Common myeloid progenitor, CD34-positive (primary cell): ENCODE data around the gene FRMD4A.

Source experiments
- CTCF ChIA-PET: fragments of 350-600 bp; sonication (Branson Sonifier 250); formaldehyde crosslinking; loops from one replicate; lab custom pipeline; 2021; ENCODE audit warnings: antibody characterized with exemption; lab: Charles Lee
- POLR2A ChIA-PET: fragments of 350-600 bp; sonication (Branson Sonifier 250); formaldehyde crosslinking; loops from one replicate; lab custom pipeline; 2021; ENCODE audit warnings: antibody characterized with exemption; lab: Charles Lee
- DNase-seq, 3 donors: peaks; one replicate each; pipeline versions ENCODE4 v3.0.0 to v3.0.0-alpha.2; 2013
- H3K27ac ChIP-seq, 2 experiments: 1 replicate in 1 of 2; 2 replicates in 1 of 2; pipeline ENCODE4 v1.7.0; 2013; ENCODE audit warnings: inconsistent platforms in 2 of 2, low read length in 2 of 2, mild to moderate bottlenecking in 2 of 2, low read depth in 1 of 2, moderate library complexity in 1 of 2; ENCODE audit not compliant: severe bottlenecking in 2 of 2, insufficient read depth in 1 of 2, poor library complexity in 1 of 2
- H3K27me3 ChIP-seq, 5 experiments: replicated peaks in 2 of 5; 1 replicate in 3 of 5; 2 replicates in 2 of 5; pipeline versions ENCODE4 v1.6.1 to v1.7.0; 2013; ENCODE audit warnings: low read length in 4 of 5, mild to moderate bottlenecking in 2 of 5, moderate library complexity in 2 of 5, inconsistent platforms in 1 of 5; ENCODE audit not compliant: insufficient read depth in 5 of 5, control insufficient read depth in 4 of 5
- H3K36me3 ChIP-seq, 4 experiments: 1 replicate in 2 of 4; 2 replicates in 2 of 4; pipeline versions ENCODE4 v1.6.1 to v1.7.0; 2013; ENCODE audit warnings: low read length in 3 of 4, control low read depth in 1 of 4, mild to moderate bottlenecking in 1 of 4; ENCODE audit not compliant: control insufficient read depth in 4 of 4, insufficient read depth in 4 of 4
- H3K4me1 ChIP-seq, 4 experiments: 1 replicate in 3 of 4; 2 replicates in 1 of 4; pipeline versions ENCODE4 v1.6.1 to v1.7.1; 2013; ENCODE audit warnings: low read length in 3 of 4, mild to moderate bottlenecking in 3 of 4, control low read depth in 1 of 4, inconsistent platforms in 1 of 4, moderate library complexity in 1 of 4; ENCODE audit not compliant: control insufficient read depth in 4 of 4, insufficient read depth in 4 of 4; ENCODE audit errors: control extremely low read depth in 1 of 4
- H3K4me3 ChIP-seq, 7 experiments: 1 replicate in 4 of 7; 2 replicates in 3 of 7; pipeline versions ENCODE4 v1.5.1 to v1.7.0; 2013; ENCODE audit warnings: mild to moderate bottlenecking in 7 of 7, low read length in 6 of 7, moderate library complexity in 6 of 7, inconsistent platforms in 2 of 7, low read depth in 2 of 7, control low read depth in 1 of 7; ENCODE audit not compliant: insufficient read depth in 4 of 7, control insufficient read depth in 1 of 7; ENCODE audit errors: extremely low read depth in 1 of 7
- H3K9me3 ChIP-seq, 5 experiments: 1 replicate in 4 of 5; 2 replicates in 1 of 5; pipeline versions ENCODE4 v1.6.1 to v1.7.1; 2013; ENCODE audit warnings: low read length in 4 of 5, mild to moderate bottlenecking in 2 of 5, inconsistent platforms in 1 of 5, low read depth in 1 of 5, moderate library complexity in 1 of 5; ENCODE audit not compliant: control insufficient read depth in 4 of 5, insufficient read depth in 2 of 5; ENCODE audit errors: control extremely low read depth in 1 of 5
- WGBS: methylation state at CpG from one replicate; pipeline ENCODE4 v1.1.5; 2013; ENCODE audit not compliant: insufficient coverage; 5-methylcytosine and 5-hydroxymethylcytosine counted together

The FRMD4A gene

DNA sequence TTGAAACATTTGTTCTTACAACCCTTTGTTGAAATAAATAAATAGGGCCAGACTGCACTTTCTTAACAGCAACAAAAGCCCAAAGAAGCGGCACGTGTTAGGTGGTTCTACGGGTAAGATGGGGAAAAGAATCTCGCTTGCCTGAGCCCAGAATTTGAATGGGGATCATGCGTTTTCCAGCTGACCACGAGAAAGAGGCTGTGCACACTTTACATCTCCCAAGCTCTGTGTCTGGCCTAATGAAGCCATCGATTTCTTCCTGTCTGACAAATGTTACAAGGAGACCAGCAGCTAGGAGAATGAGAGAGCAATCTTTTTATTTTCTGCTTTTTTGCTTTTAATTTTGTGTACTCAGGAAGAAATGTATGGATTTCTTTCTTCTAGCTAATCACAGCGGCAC, 52.2 kb downstream of the FRMD4A start:
- Histone ChIP-seq H3K27ac (no peak overlapping the region), H3K4me1 (no peaks in the 10 kb centered on the region), H3K27me3 (peaks cover 0 to 6% (median 0%) of the 10 kb centered on the region in 5 experiments), H3K36me3 (no peaks in the 10 kb centered on the region), H3K9me3 (no peaks in the 10 kb centered on the region), H3K4me3 (no peak overlapping the region)
- CTCF ChIA-PET: no interaction called here
- POLR2A ChIA-PET: no interaction called here
- 91% methylated on average over 7 of the region's 8 CpGs for WGBS
- DNase-seq: no peak

DNA sequence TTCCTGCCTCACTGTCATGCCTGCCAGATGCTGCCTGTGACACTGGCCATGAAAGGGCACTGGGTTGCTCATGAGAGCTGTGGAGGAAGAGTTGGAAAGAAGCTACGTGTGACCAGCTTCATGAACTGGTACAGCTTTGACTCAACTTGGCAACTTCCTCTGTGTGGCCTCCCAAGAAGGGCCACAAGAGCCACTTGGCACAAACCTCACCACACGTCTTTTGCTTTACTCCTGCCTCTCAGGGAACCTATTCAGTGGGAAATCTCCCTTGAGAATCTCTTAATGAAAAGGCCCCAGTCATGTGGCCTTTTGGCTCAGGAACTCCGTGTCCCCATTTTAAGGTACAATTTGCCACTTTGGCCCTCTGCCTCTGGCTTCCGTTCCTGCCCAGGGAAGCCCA, 54.5 kb downstream of the FRMD4A start:
- DNase-seq: no peak
- POLR2A ChIA-PET: no interaction called here
- Histone ChIP-seq H3K9me3 (no peaks in the 10 kb centered on the region), H3K4me1 (no peaks in the 10 kb centered on the region), H3K27me3 (peaks cover 0 to 5% (median 0%) of the 10 kb centered on the region in 5 experiments), H3K27ac (no peak overlapping the region), H3K4me3 (no peak overlapping the region), H3K36me3 (no peaks in the 10 kb centered on the region)
- WGBS: 92% methylated on average over 3 of the region's 4 CpGs
- CTCF ChIA-PET: no interaction called here

DNA sequence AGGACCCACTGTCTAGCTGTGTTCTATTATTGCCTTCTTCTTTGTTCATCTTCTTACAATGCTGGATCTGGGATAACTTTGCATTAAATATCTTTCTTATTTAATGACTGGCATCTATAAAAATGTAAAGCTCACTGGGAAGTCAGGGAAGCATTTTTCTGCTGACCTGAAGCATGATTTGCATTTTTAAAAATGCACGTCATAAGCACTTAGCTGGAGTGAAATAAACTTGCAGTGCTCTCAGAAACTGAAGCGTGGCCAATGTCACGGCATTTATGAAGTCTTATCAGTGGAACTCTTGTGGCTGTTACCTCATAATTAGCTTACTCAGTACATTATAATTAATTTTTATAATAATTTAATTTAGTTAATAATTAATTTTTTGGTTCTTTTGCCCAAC, 59.1 kb downstream of the FRMD4A start:
- Histone ChIP-seq H3K27me3 (peaks cover 0 to 5% (median 0%) of the 10 kb centered on the region in 5 experiments), H3K9me3 (peaks cover 0 to 4% (median 0%) of the 10 kb centered on the region in 5 experiments), H3K36me3 (no peaks in the 10 kb centered on the region), H3K4me3 (no peak overlapping the region), H3K4me1 (no peaks in the 10 kb centered on the region), H3K27ac (no peak overlapping the region)
- WGBS: 90% methylated on average over 1 of the region's 3 CpGs
- no peak for DNase-seq
- POLR2A ChIA-PET: no interaction called here
- CTCF ChIA-PET: no interaction called here

DNA sequence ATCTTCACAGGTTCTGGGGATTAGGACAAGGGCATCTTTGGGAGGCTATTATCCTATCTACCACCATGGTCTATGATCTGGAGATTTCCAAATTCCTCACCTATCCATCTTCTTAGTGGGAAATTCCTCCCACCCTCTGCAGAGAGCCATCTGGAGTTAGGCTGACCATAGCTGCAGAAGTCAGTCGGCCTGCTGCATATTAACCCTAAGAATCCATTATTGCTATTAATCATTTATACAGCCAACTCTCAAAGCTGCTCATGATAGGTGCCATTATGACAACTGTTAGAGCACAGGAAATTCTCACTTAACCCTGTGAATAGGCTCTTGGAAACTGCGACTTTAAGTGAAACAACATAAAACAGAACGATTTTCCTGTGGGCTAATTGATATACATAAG, 60.4 kb downstream of the FRMD4A start:
- DNase-seq: no peak
- ChIA-PET CTCF (no interaction called here), POLR2A (no interaction called here)
- Histone ChIP-seq H3K36me3 (no peaks in the 10 kb centered on the region), H3K9me3 (peaks cover 0 to 4% (median 0%) of the 10 kb centered on the region in 5 experiments), H3K27ac (no peak overlapping the region), H3K27me3 (peaks cover 0 to 5% (median 0%) of the 10 kb centered on the region in 5 experiments), H3K4me3 (no peak overlapping the region), H3K4me1 (no peaks in the 10 kb centered on the region)
- 100% methylated on average over 1 of the region's 3 CpGs for WGBS

DNA sequence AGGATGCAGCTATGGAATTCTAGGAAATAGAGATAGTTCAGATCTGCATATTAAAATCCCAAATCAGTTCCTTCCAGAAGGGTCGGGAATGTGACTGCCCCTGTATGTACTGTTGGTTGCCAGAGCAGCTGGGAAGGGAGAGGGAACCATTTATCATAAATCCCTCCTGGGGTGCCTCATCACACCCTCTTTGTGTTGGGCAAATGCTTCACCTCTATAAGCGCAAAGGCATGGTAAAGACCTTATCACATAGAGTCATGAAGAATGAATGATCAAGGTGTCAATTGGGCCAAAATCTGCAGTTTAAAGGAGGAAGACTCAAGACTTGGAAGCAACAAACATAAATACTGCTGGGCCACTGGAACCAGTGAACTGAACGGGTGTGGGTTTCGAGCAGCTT, 65.0 kb downstream of the FRMD4A start:
- DNase-seq: no peak
- POLR2A ChIA-PET: no interaction called here
- Histone ChIP-seq H3K9me3 (peaks cover 0 to 4% (median 0%) of the 10 kb centered on the region in 5 experiments), H3K4me1 (peaks cover 0 to 5% (median 0%) of the 10 kb centered on the region in 4 experiments), H3K4me3 (no peak overlapping the region), H3K36me3 (no peaks in the 10 kb centered on the region), H3K27ac (no peak overlapping the region), H3K27me3 (peaks cover 0 to 4% (median 0%) of the 10 kb centered on the region in 5 experiments)
- whole genome bisulfite sequencing: 100% methylated on average over 2 of the region's 4 CpGs
- CTCF ChIA-PET: no interaction called here

DNA sequence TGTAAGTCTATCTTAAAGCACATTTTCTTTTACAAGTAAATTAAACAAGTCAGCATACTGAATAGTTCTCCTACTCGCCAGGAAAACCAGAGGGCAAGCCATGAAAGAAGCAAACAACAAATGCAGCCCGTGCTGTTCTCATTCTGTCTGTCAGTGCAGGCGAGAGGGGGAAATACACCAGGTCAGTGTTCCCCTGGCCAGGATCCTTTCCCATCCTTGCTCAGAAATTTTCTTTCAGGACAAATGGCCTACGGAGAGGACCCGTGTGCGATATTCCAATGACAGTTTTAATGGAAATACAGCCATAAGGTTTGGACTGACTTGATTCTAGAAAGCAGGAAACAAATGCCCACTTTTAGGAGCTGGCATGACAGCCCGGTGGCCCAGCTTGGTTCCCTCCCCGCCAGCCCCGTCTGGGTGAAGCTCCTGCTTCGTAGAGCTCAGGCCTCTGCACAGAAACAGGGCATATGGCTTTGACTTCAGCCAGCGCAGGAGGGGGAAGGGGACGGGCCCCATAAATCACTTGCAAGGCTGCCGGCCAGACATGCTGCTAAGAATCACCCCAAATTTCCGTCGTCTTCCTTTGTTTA, 67.8 kb downstream of the FRMD4A start:
- H3K4me1 ChIP-seq: peaks cover 0 to 5% (median 0%) of the 10 kb centered on the region in 4 experiments
- H3K36me3 ChIP-seq: no peaks in the 10 kb centered on the region
- H3K27me3 ChIP-seq: peaks cover 0 to 10% (median 0%) of the 10 kb centered on the region in 5 experiments
- ChIA-PET POLR2A (no interaction called here), CTCF (interaction anchor here (0.6 kb wide), 1 partner anchor 10 kb away, joined by 4 read pairs; no protein-coding TSS in a partner anchor)
- DNase-seq: peak in 2 of 3 donors; percentile 4 to 14
- H3K27ac ChIP-seq: no peak overlapping the region
- H3K4me3 ChIP-seq: no peak overlapping the region
- WGBS: 44% methylated on average over 13 of the region's 15 CpGs
- H3K9me3 ChIP-seq: no peaks in the 10 kb centered on the region

DNA sequence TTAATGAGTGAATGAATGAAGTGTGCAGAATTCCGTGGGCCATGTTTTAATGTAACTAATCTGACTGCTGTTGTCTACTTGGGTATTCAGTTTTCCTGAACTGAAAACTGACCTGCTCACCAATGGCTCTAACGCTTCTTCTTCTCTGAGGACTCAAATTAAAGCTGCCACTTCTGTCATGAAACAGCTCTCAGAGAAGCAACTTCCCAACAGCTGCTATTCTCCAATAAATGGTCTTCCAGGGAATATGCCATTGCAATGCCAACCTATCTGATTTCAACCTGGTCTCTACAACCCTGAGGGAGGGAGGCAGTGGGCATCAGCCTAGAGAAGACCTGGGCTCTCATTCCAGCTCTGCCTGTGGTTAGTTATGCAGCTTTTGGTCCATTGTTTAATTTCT, 69.4 kb downstream of the FRMD4A start:
- H3K27ac ChIP-seq: no peak overlapping the region
- ChIA-PET CTCF (no interaction called here), POLR2A (no interaction called here)
- WGBS: 100% methylated on average over 2 of the region's 2 CpGs
- no peak for DNase-seq
- peaks cover 0 to 13% (median 0%) of the 10 kb centered on the region in 5 experiments for H3K27me3 ChIP-seq
- H3K36me3 ChIP-seq: no peaks in the 10 kb centered on the region
- peaks cover 0 to 5% (median 0%) of the 10 kb centered on the region in 4 experiments for H3K4me1 ChIP-seq
- H3K4me3 ChIP-seq: no peak overlapping the region
- no peaks in the 10 kb centered on the region for H3K9me3 ChIP-seq
